RPMI7951 (cell line): ENCODE data around the gene ACSL3. TPM values are rescaled to one million over a fixed set of nuclear protein-coding genes. Genes with fewer than 3 reads are reported as not detected.
"Not testable (repeated sequence)": the region's sequence is repeated elsewhere in the genome, so short reads cannot be mapped to it uniquely, and the experiment has no call there.

Source experiments
- DNase-seq: peaks from one replicate; pipeline ENCODE4 v3.0.0-alpha.2; 2012; ENCODE audit warnings: low read depth
- total RNA-seq: library from RNA; depleted of rRNA; stranded (reverse); fragments of >200 nt; shearing (Covaris generic); gene quantifications from 2 replicates; pipeline ENCODE4 v1.2.3, GENCODE V29; 2014

The ACSL3 gene
- total RNA-seq, 1 experiment from 2014 or later: 168 TPM

- DNase-seq: no peak
Observed at GRCh38 chr2:222851956-222852617, 8.7 kb upstream of the ACSL3 start.

- DNase-seq: no peak
Observed at GRCh38 chr2:222854773-222855700, 5.8 kb upstream of the ACSL3 start.

GRCh38 chr2:222859786-222860612 lies 837 bp upstream of the ACSL3 start:
- peak; percentile 84 for DNase-seq

- DNase-seq: peak; percentile 45
Observed at GRCh38 chr2:222861411-222862105, 722 bp downstream of the ACSL3 start.

GRCh38 chr2:222862106-222862908 lies 1.5 kb downstream of the ACSL3 start:
- DNase-seq: peak; percentile 49

GRCh38 chr2:222862909-222863544 lies 2.2 kb downstream of the ACSL3 start:
- peak; percentile 42 for DNase-seq

- DNase-seq: peak; percentile 90
Observed at GRCh38 chr2:222864296-222864695, 3.5 kb downstream of the ACSL3 start.

GRCh38 chr2:222865301-222865700 lies 4.5 kb downstream of the ACSL3 start:
- no peak for DNase-seq

- no peak for DNase-seq
Observed at GRCh38 chr2:222866358-222866960, 5.6 kb downstream of the ACSL3 start.

- DNase-seq: not testable (repeated sequence)
Observed at GRCh38 chr2:222868560-222869251, 7.9 kb downstream of the ACSL3 start.

- no peak for DNase-seq
Observed at GRCh38 chr2:222869252-222869560, 8.4 kb downstream of the ACSL3 start.

GRCh38 chr2:222871291-222871690 lies 10.5 kb downstream of the ACSL3 start:
- no peak for DNase-seq

- DNase-seq: no peak
Observed at GRCh38 chr2:222872551-222872950, 11.7 kb downstream of the ACSL3 start.

- no peak for DNase-seq
Observed at GRCh38 chr2:222875482-222875881, 14.6 kb downstream of the ACSL3 start.

GRCh38 chr2:222876947-222877346 lies 16.1 kb downstream of the ACSL3 start:
- no peak for DNase-seq

GRCh38 chr2:222877556-222878300 lies 16.9 kb downstream of the ACSL3 start:
- no peak for DNase-seq

- DNase-seq: no peak
Observed at GRCh38 chr2:222878301-222878876, 17.6 kb downstream of the ACSL3 start.
